Stimulated activated naive CD4-positive, alpha-beta T cell (primary cell): ENCODE data around the gene MN1.

Source experiments
- DNase-seq, 6 experiments: peaks; one replicate each; lab custom pipeline; 2025; lab: John Stamatoyannopoulos, UW

The MN1 gene

DNA sequence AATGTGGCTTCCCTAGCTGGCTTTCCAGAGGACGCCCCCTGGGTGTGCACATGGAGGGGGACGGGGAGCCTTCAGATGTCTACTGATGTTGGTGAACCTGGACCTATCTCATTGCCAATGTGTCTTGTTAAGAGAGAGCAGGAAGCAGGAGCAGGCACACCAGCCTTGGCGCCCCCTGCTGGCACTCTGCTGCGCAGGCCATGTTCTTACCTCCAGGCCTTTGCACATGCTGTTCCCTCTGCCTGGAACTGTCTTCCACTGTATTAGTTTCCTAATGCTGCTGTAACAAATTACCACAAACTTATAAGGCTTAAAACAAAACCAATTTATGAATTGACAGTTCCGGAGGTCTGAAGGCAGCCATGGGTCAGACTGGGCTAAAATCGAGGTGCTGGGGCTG lies 23.6 kb upstream of the MN1 start:
- no peak for DNase-seq

DNA sequence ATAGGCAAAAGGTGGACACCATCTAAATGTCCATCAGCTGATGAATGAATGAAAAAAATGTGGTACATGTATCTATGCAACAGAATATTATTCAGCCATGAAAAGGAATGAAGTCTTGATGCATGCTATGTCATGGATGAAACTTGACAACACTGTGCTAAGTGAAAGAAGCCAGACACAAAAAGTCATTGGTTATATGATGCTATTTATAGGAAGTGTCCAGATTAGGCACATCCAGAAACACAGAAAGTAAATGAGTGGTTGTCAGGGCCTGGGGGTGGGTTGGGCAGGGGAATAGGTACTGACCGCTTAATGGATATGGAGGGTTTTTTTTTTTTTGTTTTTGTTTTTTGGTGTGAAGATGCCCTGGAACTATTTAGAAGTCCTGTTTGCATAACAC lies 21.7 kb upstream of the MN1 start:
- DNase-seq = no peak

DNA sequence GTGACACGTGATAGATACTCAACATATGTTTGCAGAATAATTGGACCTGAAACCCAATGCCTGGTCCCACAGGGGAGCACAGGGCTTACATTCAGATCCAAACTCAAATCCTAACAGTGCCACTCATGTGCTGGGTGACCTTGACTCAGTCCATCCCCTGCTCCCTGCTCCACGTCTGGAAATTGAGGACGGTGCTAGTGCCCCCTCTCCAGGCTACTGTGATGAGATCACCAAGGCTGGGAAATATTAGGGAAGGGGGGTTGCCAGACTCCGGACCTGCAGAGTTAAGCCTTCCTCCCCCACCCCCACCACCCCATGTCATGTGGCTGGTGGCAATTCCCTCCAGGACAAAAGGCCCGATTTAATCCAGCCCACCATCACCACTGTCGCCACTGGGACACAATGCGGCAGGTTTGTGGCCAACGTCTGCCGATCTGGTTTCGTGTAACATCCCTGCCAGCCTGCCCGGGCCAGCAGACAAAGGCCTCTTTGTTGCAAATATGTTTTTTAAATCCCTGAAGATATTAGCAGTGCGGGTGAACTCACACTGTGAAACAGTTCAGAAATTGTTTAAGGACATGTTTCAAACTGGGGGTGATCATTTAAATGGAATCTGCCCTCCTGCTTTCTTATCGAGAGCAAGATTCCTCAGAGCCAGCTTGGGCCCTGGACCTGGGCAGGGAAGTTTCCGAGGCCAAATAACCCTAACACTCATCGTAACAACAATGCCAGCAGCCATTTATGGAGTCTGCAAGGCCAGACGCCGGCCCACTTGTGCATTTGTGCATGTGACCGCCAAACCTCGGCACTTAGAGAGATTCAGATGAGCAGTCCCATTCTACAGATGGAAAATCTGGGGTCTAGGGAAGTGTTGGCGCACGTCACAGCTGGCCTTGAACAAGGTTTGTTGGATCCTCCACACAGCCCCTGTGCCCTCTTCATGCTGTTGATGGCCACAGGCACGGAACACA lies 19.6 kb upstream of the MN1 start:
- no peak for DNase-seq

DNA sequence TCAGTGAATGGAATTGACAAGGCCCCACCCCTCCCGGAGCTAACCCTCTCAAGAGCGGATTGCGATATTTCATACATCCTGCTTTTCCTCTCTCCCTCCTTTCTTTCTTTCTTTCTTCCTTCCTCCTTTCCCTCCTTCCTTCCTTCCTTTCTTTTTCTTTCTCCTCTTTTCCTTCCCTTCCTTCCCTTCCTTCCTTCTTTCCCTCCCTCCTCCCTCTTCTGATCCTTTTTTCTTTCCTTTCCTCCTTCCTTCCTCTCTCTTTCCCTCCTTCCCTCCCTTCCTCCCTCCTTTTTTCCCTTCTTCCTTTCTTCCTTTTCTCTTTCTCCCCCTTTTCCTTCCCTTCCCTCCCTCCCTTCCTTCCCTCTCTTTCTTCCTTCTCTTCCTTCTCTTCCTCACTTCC lies 15.0 kb upstream of the MN1 start:
- DNase-seq = no peak

DNA sequence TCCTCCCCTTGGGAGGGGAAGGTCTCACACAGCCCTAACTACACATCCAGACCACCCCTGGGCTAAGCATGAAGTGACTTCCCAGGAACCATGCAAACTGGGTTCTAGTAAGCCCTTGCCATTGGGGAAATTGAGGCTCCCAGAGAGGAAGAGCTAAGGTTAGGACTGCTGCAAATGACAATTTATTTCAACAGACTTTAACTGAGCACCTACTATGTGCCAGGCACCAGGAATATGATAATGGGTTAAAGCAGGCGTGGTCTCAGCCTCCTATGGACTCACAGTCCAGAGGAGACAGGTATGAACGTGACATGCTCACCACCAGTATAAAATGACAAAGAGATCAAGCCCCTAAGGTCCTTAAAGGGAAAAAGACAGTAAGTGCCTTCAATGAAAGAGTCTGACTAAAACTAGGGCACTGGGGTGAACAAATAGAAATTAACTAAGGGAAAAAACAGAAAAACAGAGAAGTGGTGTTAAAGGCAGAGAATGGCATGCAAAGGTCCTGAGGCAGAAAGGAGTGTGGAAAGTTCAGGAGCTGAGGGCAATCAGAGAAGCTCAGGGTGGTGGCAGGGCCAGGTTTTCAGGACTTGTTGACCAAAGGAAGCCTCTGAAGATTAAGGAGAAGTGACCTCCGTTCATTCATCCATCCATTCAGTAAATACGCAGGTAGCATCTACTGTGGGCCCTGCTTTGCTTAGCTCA lies 14.4 kb upstream of the MN1 start:
- DNase-seq = no peak

DNA sequence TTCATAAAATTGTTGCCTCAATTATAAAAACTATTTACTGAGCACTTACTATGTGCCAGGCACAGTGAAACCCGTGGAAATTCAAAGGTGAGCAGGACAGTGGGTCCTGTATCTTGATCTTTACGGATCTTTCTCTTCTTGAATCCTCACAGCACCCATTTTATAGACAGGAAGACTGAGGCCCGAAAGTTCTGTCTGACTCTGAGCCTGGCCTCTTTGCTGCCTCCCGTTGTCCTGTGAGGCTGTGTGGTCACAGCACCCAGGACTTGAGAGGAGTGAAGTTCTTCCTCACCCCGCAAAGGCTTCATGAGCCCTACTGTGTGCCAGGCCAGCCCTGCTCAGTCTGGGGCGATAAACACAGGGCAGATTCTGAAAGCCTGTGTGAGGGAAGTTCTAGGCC lies 13.4 kb upstream of the MN1 start:
- DNase-seq = no peak

DNA sequence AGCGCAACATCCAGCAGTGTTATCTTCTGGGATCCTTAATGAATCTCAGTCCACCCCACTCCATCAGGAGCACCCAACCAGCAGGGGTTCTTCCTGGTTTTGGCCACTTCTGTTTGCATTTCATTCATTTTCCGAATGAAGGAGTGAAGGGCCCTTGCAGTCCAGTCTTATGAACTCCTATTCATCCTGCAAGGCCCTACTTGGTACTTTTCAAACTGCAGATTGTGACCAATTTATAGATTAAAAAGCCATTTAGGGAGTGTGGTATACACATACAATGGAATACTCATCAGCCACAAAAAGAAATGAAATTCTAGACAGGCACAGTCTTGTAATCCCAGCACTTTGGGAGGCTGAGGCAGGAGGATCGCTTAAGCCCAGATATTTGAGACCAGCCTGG lies 10.2 kb upstream of the MN1 start:
- no peak for DNase-seq

DNA sequence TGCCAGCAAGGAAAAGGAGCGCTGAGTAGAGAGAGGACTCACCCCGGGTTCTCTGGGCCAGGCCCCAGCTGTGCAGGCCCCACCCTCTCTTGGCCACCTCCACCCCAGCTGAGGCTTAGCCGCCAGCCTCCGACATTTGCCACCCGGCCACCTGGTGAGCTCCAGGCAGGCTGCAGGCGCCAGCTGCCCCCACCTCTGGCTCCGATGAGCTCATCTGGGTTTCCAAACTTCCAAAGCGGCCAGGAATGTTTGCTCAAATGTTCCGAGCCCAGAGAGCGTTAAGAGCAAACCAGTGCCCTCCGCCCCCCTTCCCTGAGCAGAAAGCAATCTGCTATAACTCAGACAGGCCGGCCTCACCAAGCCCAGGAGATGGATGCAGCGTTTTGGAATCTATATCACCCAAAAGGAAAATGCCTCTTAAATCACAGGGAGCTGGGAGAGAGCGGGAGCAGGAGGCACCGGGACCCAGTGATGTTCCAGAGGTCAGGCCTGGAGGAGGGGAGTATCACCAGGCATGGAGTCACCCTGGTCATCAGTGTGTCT lies 9.1 kb upstream of the MN1 start:
- DNase-seq = no peak

DNA sequence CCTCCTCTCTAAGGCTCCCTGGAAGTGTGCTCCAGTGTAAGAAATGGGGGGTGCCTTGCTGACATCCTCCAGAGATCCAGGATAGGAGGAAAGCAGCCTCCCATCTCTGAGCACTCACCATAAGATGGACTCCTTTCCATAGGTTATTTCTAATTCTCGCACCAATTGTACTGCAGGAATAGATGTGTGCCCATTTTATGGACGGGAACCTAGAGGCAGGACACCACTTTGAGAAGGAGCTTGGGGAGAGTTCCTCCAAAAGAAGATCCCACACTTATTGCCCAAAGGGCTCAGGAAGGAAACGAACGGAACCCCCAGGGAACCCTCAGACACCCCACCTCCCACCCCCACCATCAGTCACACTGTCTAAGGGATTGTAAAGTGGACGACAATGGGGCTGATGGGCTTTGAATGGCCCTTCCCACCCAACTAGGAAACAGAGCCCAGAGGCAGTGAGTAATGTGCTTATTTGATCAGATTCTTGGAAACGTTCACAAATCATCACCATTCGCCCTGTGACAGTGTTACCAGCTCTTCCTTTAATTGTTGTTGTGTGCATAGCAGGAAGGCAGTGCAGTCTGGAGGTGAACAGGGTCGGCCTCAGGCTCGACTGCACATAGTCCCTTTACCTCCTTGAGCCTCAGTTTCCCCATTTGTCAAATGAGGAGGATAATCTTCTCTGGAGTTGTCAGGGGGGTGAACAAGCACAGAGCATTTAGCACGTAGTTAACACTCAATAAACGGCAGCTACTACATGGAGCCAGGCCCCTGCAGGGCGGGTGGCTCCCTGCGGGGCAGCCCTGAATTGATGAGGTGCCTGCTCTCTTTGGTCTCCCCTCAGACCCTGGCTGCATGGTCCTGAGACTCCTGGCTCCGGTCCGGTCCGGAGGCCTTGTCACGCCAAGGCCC lies 8.4 kb upstream of the MN1 start:
- no peak for DNase-seq

DNA sequence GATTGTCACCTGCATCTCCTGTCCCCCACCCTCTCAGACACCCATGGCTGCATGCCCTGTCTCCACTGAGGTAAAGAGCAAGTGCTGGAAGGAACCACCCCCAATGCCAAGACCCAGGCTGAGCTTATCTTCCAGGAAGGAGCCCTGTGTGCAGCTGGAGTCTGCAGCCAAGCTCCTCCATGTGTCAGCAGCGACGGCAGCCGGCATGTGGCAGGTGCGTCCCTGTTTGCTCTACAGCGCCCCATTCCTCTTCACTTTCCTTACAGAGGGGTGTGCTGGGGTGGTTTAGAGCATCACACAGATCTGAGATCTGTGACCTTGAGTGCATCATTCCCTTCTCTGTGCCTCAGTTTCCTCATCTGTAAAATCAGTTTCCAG lies 7.7 kb upstream of the MN1 start:
- DNase-seq = no peak

DNA sequence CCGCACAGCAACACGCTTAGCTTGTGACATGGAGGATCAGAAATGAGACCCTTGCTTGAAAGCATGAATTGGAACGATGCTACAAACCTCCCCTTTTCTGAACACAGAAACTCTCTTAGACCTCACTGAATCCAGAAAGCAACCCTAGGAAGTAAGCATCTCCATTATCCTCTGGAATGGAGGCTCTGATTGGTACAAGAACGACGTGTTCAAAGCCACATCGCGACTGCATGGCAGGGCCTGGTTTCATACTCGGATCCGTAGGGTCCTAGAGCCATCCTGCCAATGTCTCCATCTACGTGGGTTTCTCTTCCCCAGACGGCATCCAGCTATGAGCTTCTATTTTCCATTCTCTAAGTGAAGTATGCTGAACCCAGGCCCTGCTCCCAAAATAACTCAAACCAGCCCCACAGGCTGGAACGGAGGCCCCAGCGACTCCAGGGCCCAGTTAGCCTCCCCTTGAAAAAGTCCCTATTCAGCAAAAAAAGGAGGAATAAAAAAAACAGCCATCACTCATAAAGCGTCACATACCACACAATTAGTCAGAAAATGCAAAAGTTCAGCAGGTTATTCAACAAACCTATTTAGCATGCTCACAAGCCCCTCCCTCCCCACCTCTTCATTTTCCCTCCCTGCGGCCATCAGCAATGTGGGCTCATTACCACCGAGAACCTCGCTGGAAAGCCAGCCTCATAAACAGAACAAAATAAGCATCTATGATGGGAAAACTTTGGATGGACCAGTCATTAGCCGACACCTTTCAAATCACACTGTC lies 7.1 kb upstream of the MN1 start:
- DNase-seq = no peak

DNA sequence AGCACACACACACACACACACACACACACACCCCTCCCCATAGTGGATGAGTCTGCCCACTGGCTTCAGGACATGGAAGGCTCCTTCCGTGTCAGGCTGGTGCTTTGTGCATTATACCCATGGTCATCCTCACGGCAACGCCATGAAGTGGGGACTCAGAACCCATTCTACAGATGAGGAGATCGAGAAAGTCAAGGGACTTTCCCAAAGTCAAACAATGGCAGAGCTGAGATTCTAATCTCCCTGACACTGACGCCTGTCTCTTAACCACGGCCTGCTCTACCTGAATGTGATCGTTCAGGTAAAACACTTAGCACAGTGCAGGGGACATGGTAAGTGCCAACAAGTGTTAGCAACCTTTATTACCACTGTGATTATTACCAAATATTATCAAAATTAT lies 4.3 kb upstream of the MN1 start:
- DNase-seq = no peak

DNA sequence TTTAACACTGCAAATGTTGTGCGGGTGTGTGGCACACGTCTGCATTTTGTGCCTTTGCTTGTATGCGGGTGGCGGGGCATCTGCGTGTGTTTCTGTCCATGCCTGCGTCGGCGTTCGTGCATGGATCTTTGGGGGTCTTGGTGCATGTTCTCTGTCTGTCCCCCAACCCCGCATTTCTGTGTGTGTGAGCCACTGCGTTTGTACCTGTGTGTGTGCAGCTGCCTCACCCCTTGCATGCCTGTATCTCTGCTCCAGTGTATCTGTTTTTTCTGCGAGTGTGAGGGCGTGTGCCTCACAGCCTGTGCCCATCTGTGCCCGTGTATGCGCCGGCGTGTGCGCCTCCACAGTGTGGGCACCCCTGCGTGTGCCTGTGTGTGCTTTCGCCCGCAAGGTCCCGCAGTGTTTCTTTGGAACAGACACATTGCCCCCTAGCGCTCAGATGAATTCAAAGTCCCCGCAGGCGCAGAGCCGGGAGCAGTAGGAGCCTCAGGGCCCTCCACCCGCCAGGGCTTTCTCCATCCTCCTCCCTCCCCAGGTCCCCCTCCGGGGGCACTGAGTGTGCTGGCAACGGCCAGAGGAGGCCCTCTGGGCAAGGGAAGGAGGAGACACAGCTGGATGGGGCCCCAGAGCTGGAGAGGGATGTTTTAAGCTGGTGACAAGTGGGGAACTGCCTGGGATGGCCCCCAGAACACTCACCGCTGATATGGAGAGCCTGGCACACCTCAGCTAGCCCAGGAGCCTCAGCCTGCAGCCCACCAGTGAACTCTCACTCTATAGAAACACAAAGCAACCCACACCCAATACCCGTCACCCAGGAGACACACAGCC lies 3.1 kb upstream of the MN1 start:
- peak; percentile 11 to 48 (median 18) for DNase-seq

DNA sequence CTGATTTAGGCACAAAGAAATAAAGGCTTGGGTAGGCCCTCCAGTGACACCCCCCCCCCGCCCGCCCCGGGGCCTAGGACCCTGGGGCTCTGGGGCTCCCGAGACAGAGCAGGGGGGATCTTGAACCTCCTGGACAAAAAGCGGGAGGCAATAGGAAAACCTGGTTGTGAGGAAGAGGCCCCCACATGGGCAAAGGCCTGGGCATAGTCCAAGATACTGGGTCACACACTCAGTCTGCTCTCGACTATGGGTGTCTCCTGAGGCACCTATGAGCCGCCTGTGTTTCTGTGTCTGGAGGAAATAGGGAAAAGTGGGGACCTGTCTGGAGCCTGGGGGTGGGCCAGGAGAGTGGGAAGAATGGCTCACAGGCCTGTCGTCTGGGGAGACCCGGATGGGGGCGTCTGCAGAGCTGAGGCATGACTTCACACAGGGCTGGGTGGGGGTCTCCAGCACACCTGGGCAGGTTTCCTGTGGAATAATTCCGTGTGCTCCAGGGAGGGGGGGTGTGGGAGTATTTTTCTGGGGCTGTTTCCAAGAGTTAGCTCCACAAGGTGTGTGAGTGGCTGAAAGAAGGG lies 2.4 kb upstream of the MN1 start:
- no peak for DNase-seq

DNA sequence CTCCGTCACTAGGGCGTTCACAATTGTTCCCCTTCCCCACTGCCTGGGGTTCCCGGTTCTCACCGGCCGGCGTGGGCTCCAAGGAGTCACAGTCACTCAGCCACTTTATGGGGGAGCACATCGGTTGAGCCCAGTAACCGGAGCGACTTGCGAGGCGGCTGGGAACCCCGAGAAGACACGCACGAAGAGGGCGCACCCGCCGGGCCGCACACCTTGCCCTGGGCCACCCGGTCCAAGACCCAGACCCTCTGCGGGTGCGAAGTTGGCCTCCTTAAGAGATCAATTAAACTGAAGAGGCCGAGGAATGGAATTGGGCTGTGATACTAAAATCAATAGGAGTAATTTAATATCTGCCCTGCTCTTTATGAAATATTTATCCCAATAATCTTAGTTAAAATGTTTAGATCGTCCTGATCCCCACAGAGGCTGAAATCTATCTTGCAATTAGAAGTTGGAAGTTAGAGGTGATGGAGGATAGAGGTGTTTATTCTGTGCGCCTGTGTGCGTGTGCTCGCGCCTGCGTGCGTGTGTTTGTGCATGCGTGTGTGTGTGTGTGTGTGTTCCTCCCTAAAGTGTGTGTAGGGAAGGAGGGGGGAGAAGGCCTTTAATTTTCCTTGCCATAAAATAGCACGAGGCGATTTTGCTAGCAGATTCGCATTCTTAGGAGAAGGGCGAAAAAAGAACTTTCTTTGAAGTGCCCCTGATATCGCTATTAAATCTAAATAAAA lies 954 bp upstream of the MN1 start:
- DNase-seq = peak in 1 of 6 experiments; percentile 53

DNA sequence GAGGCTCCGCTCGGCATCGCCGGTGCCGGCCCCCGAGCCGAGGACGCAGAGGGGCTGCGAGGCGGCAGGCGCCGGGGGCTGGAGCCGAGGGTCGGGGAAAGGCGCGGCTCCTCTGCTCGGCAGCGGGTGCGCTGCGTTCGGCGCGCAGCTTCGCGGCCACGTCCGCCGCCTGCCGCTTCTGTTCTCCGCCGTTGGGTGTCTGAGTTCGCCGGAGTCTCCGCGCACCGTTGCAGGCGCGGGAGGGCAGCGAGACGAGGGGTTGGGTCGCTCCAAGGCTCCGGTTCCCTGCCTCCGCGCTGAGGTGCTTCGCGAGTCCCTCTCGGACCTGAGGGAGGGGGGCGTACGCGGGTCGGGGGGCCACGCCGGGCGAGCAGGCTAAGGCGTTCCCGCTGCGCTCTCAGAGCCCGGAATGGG lies 347 bp downstream of the MN1 start:
- peak in 5 of 6 experiments; percentile 21 to 75 (median 58) for DNase-seq

DNA sequence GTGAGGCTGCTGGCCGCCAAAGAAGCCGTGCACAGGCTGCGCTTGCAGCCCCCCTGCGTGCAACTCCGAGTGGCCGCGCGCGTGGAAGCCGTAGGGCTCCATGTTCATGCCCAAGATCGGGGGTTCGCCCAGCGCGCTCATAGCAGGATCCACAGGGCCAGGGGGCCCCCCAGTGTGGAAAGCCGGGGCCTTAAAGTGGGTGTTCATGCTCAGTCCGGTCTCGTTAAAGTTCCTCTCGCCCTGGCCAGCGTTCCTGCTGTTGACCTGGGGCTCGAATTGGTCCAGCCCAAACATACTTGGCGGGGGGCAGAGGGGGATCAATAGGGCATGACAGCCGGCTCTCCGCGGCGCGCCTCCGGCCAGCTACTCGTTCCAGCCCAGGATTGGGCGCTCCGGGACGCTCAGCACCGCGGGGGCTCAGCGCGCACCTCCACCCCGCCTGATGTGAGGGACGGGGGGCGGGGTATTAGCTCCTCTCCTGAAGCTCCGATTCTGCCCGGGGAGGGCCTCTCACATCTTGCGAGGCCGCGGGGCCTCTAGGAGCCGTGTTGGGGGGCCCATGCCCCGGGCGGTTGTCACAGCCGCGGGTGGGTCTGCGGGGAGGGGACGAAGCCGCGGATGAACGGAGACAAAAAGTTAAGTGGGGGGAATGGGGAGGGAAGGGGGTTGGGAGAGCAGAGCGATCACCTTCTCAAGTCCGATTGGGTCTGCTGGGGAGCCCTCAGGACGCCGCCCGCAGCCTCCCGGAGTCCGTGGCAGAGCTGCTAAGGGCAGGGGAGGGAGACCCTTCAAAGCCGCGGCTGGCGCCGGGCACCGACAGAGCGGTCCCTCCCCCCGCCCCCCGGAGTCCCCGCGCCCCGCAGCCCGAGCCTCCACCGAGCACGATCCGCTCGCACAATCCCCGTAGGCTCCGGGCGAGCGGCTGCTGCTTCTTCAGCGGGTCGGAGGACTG lies 1.0 kb downstream of the MN1 start:
- DNase-seq = no peak

DNA sequence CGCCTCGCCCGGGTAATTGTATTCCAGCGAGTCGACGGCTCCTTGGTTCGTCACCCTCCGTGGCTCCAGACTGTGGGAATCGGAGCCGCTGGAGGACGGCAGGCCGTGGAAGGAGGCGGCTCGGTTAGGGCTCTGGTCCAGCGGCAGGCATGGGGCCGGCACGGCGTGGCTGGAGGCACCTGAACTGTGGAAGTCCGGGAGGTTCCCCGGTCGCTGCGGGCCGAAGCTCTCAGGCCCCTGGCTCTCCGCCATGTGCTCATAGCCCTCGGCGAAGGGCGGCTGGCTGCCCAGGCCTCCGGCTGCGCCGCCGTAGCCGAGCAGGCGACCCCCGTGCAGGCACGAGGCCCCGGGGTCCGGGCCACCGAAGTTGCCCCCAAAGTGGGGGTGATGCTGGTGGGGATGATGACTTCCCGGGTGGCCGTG lies 1.7 kb downstream of the MN1 start:
- DNase-seq = no peak
